Esophagus (tissue), 2 donors: ENCODE measurements around the gene AKT3. TPM values are rescaled to one million over a fixed set of nuclear protein-coding genes. Genes with fewer than 3 reads are reported as not detected.

Experiments used
- H3K27ac ChIP-seq, 2 donors: one replicate each; pipeline ENCODE4 v1.5.1; 2013; ENCODE audit warnings: low read depth in 2 of 2, mild to moderate bottlenecking in 2 of 2, inconsistent platforms in 1 of 2, low read length in 1 of 2, moderate library complexity in 1 of 2
- H3K27me3 ChIP-seq, 2 donors: one replicate each; pipeline ENCODE4 v1.6.1; 2013; ENCODE audit warnings: low read length in 2 of 2, control low read depth in 1 of 2, mild to moderate bottlenecking in 1 of 2; ENCODE audit not compliant: insufficient read depth in 2 of 2, control insufficient read depth in 1 of 2
- H3K36me3 ChIP-seq, 2 donors: one replicate each; pipeline ENCODE4 v1.6.1; 2013; ENCODE audit warnings: low read length in 1 of 2; ENCODE audit not compliant: control insufficient read depth in 2 of 2, insufficient read depth in 2 of 2
- H3K4me1 ChIP-seq, 2 donors: one replicate each; pipeline ENCODE4 v1.6.1; 2013; ENCODE audit warnings: low read length in 1 of 2; ENCODE audit not compliant: control insufficient read depth in 2 of 2, insufficient read depth in 2 of 2
- H3K4me3 ChIP-seq, 2 donors: one replicate each; pipeline ENCODE4 v1.5.1; 2013; ENCODE audit warnings: low read length in 2 of 2, mild to moderate bottlenecking in 2 of 2, low read depth in 1 of 2, moderate library complexity in 1 of 2
- H3K9me3 ChIP-seq, 2 donors: one replicate each; pipeline ENCODE4 v1.6.1; 2013; ENCODE audit warnings: mild to moderate bottlenecking in 2 of 2, low read depth in 1 of 2, low read length in 1 of 2, moderate library complexity in 1 of 2; ENCODE audit not compliant: control insufficient read depth in 2 of 2, insufficient read depth in 1 of 2
- WGBS, 2 donors: extraction: QIAGEN DNeasy Blood & Tissue Kit; methylation state at CpG; one replicate each; pipeline ENCODE4 v1.1.7; 2013; 5-methylcytosine and 5-hydroxymethylcytosine counted together
- polyA plus RNA-seq, 2 donors: library from polyadenylated mRNA; stranded (reverse); fragments of 200-250 nt; gene quantifications; one replicate each; pipeline ENCODE4 v1.2.3, GENCODE V29; 2013
- donor health status: healthy with polysubstance abuse.
- donor health status: Bipolar disorder and iron deficiency.

The AKT3 gene
- polyA plus RNA-seq, 2 donors: 2.1 to 4.4 TPM

DNA sequence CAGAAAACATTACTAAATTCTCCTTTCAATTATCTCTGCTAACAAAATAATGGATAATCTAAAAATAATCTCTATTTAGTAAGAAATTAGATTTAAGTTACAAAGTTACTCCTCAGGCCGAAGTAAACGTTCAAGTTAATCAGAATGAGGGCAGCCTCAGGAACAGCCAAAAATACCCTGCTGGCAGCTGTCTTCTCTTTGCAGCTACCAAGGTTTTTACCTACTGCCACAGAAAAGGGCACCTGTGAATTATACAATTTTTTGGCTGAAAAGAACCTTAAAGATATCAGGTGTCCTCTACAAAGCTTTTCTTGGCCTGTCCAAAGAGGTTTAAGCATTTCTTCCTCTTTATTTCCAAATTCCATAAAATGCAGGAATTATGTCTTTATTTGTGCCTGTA is 84.4 kb downstream of the AKT3 start:
- Histone ChIP-seq H3K36me3 (no peaks in the 10 kb centered on the region), H3K27me3 (no peaks in the 10 kb centered on the region), H3K4me3 (no peak overlapping the region), H3K4me1 (no peaks in the 10 kb centered on the region), H3K27ac (no peak overlapping the region), H3K9me3 (no peaks in the 10 kb centered on the region)
- WGBS, 2 donors: 75 to 76% methylated on average over 2 of the region's 2 CpGs

DNA sequence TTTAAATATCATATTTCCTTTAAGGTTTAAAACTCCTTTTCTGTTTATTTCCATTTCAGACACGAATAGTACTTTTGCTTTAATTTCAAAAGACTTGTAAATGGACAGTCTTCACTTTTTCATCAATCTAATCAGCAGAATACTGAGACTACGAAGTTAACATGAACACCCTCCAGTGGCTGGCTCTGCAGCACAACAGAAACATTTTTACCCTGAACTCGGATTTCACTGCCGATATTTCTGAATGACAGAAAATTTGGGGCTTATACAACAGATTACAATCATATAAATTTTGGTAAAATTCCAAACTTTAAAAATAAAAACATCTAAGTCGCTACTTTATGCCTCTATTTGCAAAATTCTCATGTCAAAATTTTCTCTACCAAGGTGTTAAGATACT is 86.2 kb downstream of the AKT3 start:
- 83 to 84% methylated on average over 5 of the region's 5 CpGs for WGBS, 2 donors
- Histone ChIP-seq H3K27me3 (no peaks in the 10 kb centered on the region), H3K4me3 (no peak overlapping the region), H3K9me3 (no peaks in the 10 kb centered on the region), H3K36me3 (no peaks in the 10 kb centered on the region), H3K27ac (no peak overlapping the region), H3K4me1 (no peaks in the 10 kb centered on the region)

DNA sequence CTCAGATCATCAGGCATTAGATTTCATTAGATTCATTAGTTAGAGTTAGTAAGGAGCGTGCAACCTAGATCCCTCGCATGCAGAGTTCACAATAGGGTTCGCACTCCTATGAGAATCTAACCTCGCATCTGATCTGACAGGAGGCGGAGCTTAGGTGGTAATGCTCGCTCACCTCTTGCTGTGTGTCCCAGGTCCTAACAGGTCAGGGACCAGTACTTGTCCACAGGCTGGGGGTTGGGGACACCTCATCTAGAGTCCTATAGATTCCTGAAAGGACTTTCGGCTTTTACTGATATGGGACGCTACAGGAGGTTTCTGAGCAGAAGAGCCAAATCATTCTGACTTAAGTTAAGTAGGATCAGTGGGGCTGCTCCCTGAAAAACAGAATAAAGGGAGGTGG is 91.4 kb downstream of the AKT3 start:
- Histone ChIP-seq H3K36me3 (no peaks in the 10 kb centered on the region), H3K4me1 (peaks cover 0 to 3% of the 10 kb centered on the region in 2 donors), H3K4me3 (no peak overlapping the region), H3K9me3 (no peaks in the 10 kb centered on the region), H3K27me3 (no peaks in the 10 kb centered on the region), H3K27ac (no peak overlapping the region)
- WGBS, 2 donors: 89 to 96% methylated on average over 8 of the region's 8 CpGs

DNA sequence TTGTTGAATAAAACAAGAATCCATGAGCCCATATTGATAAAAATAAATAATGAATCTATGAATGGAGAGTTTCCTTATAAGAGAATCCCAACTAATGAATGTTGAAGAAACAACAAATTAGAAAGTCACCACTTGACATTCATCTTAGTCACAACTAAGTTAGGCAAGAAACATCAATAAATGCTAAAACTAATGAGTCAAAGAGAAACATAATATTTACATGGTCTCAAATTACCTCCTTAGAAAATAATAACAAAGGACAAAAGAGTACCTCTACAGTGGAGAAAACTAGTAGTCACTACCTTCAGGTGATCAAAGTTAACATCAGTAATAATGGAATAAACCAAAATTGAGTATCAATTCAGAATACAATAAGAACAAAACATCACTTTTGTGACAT is 93.5 kb downstream of the AKT3 start:
- no peak overlapping the region for H3K27ac ChIP-seq
- no peaks in the 10 kb centered on the region for H3K36me3 ChIP-seq
- peaks cover 0 to 3% of the 10 kb centered on the region in 2 donors for H3K4me1 ChIP-seq
- no peaks in the 10 kb centered on the region for H3K9me3 ChIP-seq
- H3K27me3 ChIP-seq: no peaks in the 10 kb centered on the region
- H3K4me3 ChIP-seq: no peak overlapping the region

DNA sequence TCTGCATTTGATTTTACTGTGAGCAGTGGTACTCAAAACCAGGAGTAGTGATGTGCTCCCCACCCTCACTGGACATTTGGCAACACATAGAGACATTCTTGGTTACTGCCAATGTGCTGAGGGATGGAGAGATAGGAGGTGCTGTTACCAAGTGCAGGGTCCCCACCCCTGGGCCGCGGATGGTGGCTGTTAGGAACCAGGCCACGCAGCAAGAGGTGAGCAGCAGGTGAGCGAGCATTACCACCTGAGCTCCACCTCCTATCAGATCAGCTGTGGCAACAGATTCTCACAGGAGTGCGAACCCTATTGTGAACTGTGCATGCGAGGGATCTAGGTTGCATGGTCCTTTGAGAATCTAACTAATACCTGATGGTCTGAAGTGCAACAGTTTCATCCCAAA is 95.7 kb downstream of the AKT3 start:
- H3K4me1 ChIP-seq: peaks cover 0 to 3% of the 10 kb centered on the region in 2 donors
- no peak overlapping the region for H3K4me3 ChIP-seq
- WGBS, 2 donors: 92 to 95% methylated on average over 6 of the region's 6 CpGs
- no peaks in the 10 kb centered on the region for H3K9me3 ChIP-seq
- no peaks in the 10 kb centered on the region for H3K36me3 ChIP-seq
- no peaks in the 10 kb centered on the region for H3K27me3 ChIP-seq
- no peak overlapping the region for H3K27ac ChIP-seq

DNA sequence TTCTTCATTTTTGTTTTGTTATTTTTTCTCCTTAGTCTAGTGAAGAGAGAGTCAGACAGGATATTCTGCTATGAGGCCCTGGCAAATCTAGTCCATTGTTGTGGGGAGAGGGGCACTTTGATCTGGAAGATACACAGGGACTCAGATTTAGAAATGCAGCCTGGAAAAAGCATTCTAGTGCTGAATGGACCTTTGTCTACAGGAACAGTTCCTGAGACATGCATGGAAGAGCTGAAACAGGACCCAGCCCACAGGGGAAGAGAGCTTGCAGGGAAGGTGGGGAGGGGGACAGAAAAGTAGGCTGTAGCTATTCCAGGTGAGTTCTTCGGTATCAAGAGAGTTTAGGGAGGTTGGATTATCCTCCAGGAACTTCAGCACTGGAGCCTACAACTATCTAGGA is 98.5 kb downstream of the AKT3 start:
- 90 to 100% methylated on average over 1 of the region's 1 CpG for WGBS, 2 donors
- no peak overlapping the region for H3K4me3 ChIP-seq
- H3K9me3 ChIP-seq: no peaks in the 10 kb centered on the region
- H3K36me3 ChIP-seq: no peaks in the 10 kb centered on the region
- no peaks in the 10 kb centered on the region for H3K27me3 ChIP-seq
- H3K4me1 ChIP-seq: peaks cover 0 to 3% of the 10 kb centered on the region in 2 donors
- no peak overlapping the region for H3K27ac ChIP-seq

DNA sequence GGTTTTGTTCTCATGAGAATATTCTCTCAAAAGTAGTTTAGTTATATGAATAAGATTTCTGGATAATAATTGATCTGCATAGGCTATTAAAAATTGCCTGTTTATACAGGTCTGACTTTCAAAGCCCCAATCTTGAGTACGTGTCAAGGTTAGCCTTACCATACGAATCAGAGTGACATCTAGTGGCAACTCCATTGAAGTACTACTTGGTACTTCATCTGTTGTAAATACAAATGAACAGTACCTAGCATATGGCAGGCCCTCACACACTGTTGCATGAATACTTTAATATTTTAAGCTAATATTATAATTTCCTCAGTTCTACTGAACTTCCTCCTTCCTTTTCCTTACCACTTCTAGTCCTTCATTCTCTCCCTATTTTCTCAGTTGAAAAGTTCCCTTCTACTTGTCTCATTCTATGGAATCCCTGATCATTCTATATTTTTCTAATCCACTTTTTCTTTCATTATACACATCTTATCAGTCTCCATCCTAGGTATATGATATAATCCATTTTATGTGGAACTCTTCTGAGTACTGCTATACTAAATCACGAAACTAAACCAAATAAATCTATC is 101.2 kb downstream of the AKT3 start:
- 30% methylated on average over 3 of the region's 3 CpGs for WGBS, 2 donors
- Histone ChIP-seq H3K4me1 (no peaks in the 10 kb centered on the region), H3K36me3 (no peaks in the 10 kb centered on the region)

DNA sequence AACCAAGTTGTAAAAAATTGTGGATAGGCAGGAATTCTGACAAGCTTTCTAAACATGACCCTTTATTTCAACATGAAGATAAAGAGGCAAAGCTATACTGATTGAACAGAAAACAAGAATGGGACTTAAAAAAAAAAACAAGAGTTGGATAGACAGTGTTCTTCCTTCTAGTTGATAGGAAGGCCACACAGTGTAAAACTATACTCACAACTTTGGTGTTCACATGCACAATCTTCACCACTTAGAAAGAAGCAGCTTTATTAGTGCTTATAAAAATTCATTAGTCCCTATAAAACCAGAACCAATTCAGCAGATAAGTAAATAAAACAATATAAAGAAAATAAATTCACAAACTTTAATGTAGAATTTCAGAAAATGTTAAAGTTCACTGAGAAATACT is 101.8 kb downstream of the AKT3 start:
- no peaks in the 10 kb centered on the region for H3K4me1 ChIP-seq
- H3K4me3 ChIP-seq: no peak overlapping the region
- no peak overlapping the region for H3K27ac ChIP-seq
- H3K27me3 ChIP-seq: no peaks in the 10 kb centered on the region
- H3K36me3 ChIP-seq: no peaks in the 10 kb centered on the region
- no peaks in the 10 kb centered on the region for H3K9me3 ChIP-seq

More for the DNA sequence above, 101.2 kb downstream of the AKT3 start:
- H3K27ac ChIP-seq: no peak overlapping the region
- H3K4me3 ChIP-seq: no peak overlapping the region
- H3K27me3 ChIP-seq: no peaks in the 10 kb centered on the region
- H3K9me3 ChIP-seq: no peaks in the 10 kb centered on the region

DNA sequence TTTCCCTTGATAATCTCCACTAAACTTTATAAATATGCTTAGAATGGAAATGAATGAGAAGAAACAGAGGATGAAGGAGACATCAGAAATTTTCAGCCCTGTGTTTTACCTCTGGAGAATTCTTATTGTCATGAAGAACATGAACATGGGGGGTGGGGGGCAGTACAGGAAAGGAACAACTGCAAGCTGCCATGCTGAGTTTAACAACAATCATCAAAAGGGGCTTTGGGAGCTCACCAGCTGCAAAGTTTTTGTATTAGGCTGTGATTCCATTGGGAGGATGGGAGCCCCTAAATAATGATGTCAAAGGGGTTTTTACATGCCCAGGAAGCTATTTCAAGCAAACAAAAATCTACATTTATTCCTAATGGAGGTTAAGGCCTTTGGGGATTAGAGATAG is 103.3 kb downstream of the AKT3 start:
- no peak overlapping the region for H3K4me3 ChIP-seq
- H3K4me1 ChIP-seq: no peaks in the 10 kb centered on the region
- no peaks in the 10 kb centered on the region for H3K36me3 ChIP-seq
- H3K27me3 ChIP-seq: no peaks in the 10 kb centered on the region
- no peaks in the 10 kb centered on the region for H3K9me3 ChIP-seq
- H3K27ac ChIP-seq: no peak overlapping the region

DNA sequence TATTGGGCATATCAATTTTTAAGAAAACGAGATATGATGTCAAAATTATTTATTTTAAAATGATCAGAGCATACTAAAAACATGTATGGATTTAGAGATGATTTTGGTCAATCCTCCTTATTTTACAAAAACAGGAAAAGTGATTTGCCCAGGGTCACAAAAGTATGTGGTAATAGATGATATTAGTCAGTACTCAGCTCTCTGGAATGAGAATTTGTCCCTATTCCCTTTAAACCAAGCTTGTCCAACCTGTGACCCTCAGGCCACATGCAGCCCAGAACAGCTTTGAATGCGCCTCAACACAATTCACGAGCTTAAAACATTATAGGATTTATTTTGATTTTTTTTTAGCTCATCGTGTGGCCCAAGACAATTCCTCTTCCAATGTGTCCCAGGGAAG is 104.7 kb downstream of the AKT3 start:
- WGBS, 2 donors: 89 to 93% methylated on average over 4 of the region's 4 CpGs

More for the DNA sequence above, 104.7 kb downstream of the AKT3 start:
- Histone ChIP-seq H3K27me3 (no peaks in the 10 kb centered on the region), H3K4me1 (no peaks in the 10 kb centered on the region), H3K4me3 (no peak overlapping the region), H3K27ac (no peak overlapping the region), H3K36me3 (no peaks in the 10 kb centered on the region), H3K9me3 (no peaks in the 10 kb centered on the region)
